HuH-7 (cell line): ENCODE measurements around the gene SNAPIN.

Experiments used
- DNase-seq: peaks from one replicate; pipeline ENCODE4 v3.0.0; 2011; ENCODE audit warnings: low spot score

Gene SNAPIN

DNA sequence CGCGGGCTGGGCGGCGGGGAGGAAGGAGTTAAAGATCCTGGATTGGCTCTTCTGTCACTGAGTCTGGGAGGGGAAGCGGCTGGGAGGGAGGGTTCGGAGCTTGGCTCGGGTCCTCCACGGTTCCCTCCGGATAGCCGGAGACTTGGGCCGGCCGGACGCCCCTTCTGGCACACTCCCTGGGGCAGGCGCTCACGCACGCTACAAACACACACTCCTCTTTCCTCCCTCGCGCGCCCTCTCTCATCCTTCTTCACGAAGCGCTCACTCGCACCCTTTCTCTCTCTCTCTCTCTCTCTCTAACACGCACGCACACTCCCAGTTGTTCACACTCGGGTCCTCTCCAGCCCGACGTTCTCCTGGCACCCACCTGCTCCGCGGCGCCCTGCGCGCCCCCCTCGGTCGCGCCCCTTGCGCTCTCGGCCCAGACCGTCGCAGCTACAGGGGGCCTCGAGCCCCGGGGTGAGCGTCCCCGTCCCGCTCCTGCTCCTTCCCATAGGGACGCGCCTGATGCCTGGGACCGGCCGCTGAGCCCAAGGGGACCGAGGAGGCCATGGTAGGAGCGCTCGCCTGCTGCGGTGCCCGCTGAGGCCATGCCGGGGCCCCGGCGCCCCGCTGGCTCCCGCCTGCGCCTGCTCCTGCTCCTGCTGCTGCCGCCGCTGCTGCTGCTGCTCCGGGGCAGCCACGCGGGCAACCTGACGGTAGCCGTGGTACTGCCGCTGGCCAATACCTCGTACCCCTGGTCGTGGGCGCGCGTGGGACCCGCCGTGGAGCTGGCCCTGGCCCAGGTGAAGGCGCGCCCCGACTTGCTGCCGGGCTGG is 20.2 kb downstream of the SNAPIN start, which contains the start of gene NPR1:
Gene NPR1 (plus strand): TSS at position 170 of the 818 bp plus-strand sequence. CDS start 421 bp downstream, at position 591.
- DNase-seq, result no peak

DNA sequence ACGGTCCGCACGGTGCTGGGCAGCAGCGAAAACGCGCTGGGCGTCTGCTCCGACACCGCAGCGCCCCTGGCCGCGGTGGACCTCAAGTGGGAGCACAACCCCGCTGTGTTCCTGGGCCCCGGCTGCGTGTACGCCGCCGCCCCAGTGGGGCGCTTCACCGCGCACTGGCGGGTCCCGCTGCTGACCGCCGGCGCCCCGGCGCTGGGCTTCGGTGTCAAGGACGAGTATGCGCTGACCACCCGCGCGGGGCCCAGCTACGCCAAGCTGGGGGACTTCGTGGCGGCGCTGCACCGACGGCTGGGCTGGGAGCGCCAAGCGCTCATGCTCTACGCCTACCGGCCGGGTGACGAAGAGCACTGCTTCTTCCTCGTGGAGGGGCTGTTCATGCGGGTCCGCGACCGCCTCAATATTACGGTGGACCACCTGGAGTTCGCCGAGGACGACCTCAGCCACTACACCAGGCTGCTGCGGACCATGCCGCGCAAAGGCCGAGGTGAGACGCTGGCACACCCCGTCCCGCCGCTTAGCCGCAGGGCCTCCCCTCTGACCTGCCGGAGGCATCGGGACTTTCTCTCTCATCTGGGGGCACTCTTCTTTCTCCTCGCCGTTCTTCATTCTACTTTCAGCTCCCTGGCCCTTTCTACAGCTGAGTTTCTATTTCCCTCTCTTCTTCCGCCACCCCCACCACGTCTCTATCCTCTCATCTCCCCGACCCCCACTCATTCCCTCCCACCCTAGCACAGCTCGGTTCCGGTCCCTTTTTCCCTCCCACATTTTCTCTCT is 21.0 kb downstream of the SNAPIN start:
- no peak for DNase-seq

DNA sequence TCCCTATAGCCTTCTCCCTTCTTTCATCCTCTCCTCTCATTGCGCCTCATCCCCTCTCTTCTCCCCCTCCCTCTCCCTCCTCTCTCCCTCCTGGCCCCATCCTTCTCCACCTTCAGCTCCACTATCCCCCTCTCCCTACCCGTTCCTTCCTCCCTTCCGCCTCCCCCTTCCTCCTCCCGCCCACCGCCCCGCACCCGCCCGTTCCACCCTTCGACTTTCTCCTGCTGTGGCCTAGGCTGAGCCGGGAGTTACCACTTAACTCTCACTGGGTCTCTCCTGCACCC is 21.6 kb downstream of the SNAPIN start:
- no peak for DNase-seq

DNA sequence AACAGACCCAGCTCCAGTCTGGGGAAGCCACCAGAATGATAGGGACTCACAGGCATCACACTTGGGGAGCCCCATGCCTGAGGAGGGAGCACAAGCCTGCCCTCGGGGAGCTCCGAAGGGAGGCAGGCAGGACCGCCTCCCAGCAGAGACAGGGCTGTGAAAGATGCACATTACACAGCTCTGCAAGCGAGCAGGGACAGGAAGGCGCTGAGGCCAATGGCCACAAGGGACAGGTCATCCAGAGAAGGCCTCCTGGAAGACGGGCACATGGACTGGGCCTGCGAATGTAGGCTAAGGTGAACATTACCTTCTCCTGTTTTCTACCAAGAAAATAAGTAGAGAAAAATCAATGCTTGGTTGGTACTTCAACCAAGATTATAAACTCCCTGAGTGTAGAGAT is 24.2 kb downstream of the SNAPIN start:
- no peak for DNase-seq

DNA sequence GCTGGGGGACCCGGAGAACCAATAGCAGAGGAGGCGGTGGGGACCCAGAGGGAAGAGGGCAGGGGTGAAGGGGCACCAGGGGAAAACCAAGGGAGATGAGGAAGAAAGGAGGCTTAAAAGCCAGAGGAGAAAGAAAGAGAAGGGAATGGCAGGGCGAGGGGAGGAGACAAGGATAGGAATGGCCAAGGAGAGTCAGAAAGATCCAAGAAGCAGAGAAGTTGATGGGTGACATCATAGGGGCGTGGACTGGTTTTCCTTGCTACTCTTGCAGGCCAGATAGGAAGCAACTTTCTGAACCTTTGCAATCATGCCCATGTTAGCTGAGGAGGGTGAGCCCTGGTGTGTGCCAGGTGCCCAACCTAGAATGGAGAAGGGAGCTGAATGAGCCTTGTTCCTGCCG is 25.4 kb downstream of the SNAPIN start:
- no peak for DNase-seq

DNA sequence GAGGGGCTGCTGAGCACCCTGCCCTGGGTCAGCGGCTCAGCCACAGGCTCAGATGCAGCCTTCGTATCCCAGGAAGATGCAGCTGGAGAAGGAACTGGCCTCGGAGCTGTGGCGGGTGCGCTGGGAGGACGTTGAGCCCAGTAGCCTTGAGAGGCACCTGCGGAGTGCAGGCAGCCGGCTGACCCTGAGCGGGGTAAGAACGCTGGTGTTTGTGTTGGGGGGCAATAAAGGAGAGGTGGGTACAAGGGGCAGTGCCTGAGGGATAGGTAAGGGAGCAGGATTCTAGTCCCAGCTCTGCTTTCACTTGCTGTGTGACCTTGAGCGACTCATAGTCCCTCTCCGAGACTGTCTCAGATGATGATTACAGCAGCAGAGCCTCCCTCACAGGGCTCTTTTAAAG is 26.4 kb downstream of the SNAPIN start:
- DNase-seq, result no peak

DNA sequence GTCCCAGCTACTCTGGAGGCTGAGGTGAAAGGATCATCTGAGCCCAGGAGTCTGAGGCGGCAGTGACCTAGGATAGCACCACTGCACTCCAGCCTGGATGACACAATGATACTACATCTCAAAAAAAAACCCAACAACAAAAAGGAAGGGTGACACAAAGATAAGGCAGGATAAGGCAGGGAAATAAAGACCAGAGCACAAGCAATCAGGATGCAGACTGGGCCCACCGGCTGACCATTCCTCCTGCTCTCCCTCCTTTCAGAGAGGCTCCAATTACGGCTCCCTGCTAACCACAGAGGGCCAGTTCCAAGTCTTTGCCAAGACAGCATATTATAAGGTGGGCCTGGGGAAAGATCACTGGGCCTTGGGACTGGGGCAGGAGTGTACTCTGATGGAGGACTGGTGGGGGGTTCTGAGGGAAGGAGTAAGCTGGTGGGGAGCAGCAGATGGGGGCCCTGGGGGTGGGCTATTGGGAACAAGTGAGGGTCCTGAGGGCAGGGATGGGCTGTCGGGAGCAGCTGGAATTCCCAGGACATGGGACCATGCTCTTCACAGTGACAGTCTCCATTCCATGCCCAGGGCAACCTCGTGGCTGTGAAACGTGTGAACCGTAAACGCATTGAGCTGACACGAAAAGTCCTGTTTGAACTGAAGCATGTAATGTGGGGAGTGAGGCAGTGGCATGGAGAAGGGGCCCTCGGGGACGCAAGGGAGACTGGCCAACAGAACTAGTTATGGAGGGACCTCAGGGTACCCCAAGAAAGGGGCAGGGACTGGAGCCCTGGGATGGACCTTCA is 27.2 kb downstream of the SNAPIN start:
- DNase-seq, result no peak

DNA sequence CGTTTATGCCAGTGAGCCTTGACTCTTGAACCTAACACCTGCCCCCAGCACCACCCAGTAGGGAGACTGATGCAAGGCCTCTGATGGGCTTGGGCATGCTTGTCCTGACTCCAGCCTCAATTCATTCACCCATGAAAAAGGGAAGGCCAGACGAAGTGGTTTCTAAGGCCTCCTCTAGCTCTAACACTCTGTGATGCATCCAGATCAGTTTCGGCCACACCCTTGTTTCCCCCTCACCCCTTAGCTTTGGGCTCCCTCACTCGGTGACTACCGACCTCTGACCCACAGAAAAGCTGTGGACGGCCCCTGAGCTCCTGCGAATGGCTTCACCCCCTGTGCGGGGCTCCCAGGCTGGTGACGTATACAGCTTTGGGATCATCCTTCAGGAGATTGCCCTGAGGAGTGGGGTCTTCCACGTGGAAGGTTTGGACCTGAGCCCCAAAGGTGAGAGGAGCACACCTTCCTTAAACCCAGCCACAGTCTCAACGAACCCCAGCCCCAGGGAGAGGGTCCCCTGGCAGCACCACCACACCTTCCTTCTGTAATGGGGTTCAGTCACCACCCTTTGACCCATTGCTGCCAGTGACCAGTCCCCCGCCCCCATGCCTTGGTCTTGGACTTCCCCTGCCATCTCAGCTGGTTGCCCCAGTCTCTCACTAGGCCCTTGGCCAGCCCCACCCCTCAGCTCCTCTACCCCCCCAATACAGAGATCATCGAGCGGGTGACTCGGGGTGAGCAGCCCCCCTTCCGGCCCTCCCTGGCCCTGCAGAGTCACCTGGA is 29.0 kb downstream of the SNAPIN start:
- no peak for DNase-seq

DNA sequence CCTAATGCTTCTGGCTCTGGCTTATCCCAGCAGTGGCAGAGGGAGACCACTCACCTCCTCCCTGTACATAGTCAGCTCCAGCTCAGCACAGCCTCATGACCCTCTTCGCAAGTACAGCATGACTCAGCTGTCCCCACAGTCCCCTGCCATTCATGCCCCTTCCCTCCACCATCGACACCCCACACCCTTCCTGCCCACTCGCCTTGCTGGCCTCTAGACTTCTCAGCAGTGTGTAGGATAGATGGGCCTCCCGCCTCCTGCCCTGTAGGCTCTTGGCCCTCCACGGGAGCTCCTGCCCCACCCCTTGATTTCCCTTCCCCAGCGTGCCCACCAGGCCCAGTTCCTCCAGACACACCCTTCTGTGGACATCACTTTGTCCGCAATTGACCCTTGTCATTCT is 29.8 kb downstream of the SNAPIN start:
- DNase-seq, result no peak

DNA sequence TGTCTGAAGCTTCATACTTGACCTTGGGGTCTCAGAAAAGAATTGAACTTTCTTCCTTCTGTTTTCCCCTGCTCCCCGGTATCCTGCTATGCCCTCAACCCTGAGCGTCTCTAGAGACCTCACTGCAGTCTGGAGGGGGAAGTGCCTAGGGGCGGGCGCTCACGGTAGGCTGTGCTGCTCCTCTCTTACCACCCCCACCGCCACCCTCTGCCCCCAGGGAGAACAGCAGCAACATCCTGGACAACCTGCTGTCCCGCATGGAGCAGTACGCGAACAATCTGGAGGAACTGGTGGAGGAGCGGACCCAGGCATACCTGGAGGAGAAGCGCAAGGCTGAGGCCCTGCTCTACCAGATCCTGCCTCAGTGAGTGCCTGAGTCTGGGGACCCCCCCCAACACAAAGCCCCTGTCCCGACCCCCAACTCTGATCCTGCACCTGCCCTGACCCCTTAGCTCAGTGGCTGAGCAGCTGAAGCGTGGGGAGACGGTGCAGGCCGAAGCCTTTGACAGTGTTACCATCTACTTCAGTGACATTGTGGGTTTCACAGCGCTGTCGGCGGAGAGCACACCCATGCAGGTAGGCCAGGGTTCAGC is 30.3 kb downstream of the SNAPIN start:
- DNase-seq, result no peak

DNA sequence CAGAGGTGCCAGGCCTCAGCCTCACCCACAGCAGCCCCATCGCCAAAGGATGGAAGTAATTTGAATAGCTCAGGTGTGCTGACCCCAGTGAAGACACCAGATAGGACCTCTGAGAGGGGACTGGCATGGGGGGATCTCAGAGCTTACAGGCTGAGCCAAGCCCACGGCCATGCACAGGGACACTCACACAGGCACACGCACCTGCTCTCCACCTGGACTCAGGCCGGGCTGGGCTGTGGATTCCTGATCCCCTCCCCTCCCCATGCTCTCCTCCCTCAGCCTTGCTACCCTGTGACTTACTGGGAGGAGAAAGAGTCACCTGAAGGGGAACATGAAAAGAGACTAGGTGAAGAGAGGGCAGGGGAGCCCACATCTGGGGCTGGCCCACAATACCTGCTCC is 35.0 kb downstream of the SNAPIN start:
- no peak for DNase-seq

DNA sequence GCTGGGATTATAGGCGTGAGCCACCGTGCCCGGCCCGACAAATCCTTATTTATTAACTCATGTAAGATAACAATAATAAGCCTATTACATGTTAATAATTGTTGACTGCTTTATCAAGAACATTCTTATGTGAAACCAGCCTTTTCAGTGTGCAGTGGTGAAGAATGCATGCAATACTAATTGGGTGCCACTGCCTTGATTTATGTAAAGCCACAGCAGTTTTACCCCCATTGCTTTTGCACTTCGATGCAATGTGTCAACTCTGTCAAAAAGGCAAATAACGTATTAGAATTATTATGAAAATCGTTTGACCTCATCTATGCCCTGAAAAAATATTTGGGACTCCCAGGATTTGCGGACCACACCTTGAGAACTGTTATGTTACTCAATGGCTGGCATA is 38.2 kb downstream of the SNAPIN start:
- no peak for DNase-seq

DNA sequence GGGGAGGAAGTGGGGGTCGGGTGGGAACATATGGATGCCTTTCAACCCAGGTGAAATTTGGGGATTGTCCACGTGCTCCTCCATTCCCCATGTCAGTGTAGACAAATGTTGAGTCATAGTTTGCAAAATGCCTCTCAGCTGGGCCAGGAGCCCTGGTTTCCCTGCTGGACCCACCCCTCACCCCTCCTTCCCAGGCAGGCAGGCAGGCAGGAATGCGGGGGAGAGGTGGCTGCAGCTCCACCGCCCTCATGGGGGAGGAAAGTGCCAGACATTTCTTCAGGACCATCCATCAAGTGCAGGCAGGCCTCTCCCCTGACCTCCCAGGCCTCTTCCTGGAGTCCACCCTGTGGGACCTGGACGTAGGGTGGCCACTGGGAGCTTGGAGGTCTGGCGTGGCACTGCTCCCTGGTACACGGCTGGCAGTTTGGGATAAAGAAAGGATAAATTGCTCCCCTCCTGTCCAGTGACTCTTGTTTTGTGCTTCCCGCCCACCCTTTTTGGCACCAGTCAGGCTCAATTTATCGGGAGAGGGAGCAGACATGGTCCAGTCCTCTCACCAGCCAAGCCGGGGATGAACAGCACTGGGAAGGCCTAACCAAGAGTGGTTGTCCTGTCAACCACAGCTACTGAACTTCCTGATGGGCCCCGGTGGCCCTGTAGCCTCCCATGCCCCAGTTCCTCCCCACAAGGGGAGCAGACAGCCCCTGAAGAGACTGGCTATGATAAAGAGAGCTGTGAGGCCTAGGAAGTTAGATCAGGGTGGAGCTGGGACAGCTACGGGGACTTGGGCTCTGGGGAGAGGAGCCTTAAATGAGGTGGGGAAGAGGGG is 38.9 kb downstream of the SNAPIN start:
- no peak for DNase-seq

DNA sequence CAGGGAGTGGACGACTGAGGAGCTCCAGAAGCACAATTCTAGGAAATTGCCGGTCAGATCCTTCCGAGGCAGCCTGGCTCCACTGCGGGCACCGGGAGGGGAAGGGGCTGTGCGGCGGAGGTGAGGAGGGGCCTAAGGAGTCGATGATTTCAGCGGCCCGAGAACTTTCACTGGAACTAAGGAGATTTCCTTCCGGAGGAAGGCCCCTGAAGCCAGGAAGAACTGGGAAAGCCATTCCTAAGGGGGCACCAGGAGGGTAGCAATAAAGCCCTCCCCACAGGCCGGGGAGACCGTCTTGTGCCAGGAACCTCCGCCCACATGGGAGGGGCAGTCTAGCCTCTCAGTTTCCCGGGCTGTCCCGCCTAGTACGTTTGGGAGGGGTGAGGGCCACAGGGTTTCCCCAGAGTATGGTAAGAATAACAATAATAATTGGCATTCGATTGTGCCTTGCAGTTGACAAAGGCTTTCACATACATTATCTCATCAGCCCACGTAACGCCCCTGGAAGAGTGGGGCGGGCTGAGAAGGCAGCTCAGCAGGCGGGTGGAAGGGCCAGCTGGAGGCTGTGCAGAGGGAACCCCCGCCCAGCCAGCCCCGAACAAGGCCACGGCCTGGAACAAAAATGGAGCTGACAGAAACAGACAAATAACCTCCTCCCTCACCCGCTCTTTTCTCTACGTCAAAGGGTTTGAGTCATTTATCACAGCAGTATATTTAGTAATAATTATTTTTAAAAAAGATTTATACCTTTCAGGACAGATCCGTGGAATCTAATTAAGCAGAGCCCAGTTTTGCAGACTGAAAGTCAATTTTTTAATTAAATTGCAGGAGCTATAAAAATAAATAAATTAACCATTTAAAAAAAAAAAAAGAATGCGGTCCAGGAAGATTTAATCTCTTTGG is 39.8 kb downstream of the SNAPIN start:
- no peak for DNase-seq

DNA sequence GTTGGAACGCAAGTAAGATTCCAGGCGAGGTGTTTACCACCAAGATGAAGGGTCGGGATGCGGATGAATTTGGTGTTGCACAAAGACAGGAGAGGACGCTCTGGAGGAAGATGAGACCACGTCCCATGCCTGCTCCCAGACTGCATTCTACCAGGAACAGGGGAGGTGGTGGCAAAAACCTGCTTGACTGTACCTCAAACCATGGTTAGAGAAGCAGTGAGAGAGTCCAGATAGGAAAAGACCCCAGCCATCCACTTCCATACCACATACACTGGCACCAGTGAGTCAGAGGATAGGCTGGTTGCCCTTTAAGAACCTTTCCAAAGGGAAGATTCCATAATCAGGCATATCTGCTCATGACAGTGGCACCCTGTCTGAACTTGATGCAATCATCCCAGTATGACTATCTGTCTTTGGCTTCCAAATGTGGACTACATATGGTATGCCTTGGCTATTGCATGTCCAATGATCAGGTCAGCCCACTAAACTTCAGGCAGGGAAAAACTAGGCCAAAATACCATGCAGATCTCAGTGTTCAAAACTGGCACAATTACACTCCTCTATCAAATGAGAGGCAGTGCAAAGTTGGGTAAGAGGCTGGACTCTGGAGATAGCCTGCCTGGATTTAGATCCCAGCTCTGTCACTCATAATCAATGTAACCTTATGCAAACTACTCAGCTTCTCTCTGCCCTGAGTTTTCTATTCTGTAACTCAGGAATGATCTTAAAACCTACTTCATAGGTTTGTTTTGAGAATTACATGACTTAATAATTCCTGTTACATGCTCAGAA is 40.6 kb downstream of the SNAPIN start:
- no peak for DNase-seq

DNA sequence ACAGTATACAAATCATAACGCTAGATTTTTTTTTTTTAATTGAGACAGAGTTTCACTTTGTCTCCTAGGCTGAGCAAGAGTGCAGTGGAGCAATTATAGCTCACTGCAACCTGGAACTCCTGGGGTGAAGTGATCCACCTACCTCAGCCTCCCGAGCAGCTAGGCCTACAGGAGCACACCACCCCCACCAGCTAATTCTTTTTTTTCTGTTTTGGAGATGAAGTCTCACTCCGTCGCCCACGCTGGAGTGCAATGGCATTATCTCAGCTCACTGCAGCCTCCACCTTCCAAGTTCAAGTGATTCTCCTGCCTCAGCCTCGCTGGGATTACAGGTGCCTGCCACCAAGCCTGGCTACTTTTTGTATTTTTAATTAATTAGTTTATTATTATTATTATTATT is 41.3 kb downstream of the SNAPIN start:
- no peak for DNase-seq

DNA sequence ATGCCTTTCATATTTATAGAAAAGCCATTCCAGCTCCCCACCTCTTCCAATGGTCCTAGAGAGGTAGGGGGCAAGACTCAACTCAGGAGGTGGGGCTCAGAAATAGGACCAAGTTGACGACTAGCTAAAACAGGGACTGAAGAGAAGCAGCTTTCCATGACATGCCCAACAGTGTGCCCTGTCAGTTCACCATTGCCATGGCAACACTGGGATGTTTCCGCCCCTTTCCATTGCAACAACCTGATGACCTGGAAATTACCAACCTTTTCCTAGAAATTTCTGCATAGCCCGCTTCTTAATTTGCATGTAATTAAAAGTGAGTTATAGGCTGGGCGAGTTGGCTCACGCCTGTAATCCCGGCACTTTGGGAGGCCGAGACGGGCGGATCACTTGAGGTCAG is 47.0 kb downstream of the SNAPIN start:
- DNase-seq, result no peak

DNA sequence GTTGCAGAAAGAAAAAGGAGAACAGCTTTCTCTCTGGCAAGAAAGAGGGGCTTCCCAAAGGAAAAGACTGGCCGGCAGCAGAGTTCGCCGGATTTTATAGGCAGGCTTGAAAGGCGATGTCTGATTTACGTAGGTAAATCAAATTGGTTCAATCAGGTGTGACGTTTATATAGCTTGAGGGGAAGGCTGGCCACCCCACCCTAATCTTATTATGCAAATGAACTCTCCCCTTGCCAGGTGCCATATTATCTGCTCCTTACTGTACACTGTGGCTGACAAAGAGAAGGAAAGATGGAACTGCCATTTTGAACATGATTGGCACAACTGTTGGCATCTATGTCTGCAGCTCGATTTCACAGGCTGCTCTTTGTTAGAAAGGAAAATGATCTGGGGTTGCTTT is 52.5 kb downstream of the SNAPIN start:
- DNase-seq, result no peak
